HCT116 (cell line): ENCODE measurements around the gene RMND1. TPM values are rescaled to one million over a fixed set of nuclear protein-coding genes. Genes with fewer than 3 reads are reported as not detected.

ENCODE experiments used
- ATAC-seq: fragments of 200-7000 bp; cut with Tn5 transposase; 2 replicates; pipeline ENCODE4 v1.9.1; 2020; ENCODE audit warnings: mild to moderate bottlenecking, moderate library complexity
- BruUV-seq: library from RNA; stranded (reverse); fragments of 400-500 nt; replicated peaks from 2 replicates; lab custom pipeline; 2021; lab: Mats Ljungman, UMichigan
- CTCF ChIA-PET: fragments of 300-600 bp; sonication (Branson Sonifier 250); formaldehyde crosslinking; loops from one replicate; lab custom pipeline; 2021; ENCODE audit warnings: antibody characterized with exemption; lab: Charles Lee
- POLR2A ChIA-PET: fragments of 300-600, 350-600 bp; sonication (Branson Sonifier 250); formaldehyde crosslinking; loops from one replicate; lab custom pipeline; 2021; ENCODE audit warnings: antibody characterized with exemption; lab: Charles Lee
- RAD21 ChIA-PET, 2 experiments: fragments of 300-600 bp; sonication (Branson Sonifier 250); formaldehyde crosslinking; loops; one replicate each; lab custom pipeline; 2023; ENCODE audit warnings: low total read pairs in 2 of 2; ENCODE audit not compliant: uncharacterized antibody in 2 of 2, unreplicated experiment in 2 of 2, low non-redundant PET in 1 of 2; lab: Charles Lee
- DNase-seq: peaks from one replicate; pipeline ENCODE4 v3.0.0-alpha.2; 2010; ENCODE audit warnings: low read depth, low spot score
- H2AFZ ChIP-seq: fragments of 200-600 bp; shearing (Covaris generic), sonication (generic); 2 replicates; pipeline ENCODE4 v1.6.1; 2017; ENCODE audit warnings: low read depth, mixed run types, mixed read lengths, antibody characterized with exemption, low read length; ENCODE audit not compliant: poor library complexity, severe bottlenecking
- H3K27ac ChIP-seq: 2 replicates; pipeline ENCODE4 v1.5.1; 2012; ENCODE audit warnings: low read depth, low read length
- H3K27me3 ChIP-seq: fragments of 200-600 bp; sonication (generic); 2 replicates; pipeline ENCODE4 v1.6.1; 2016; ENCODE audit warnings: mixed run types, low read length, mixed read lengths; ENCODE audit not compliant: insufficient read depth
- H3K36me3 ChIP-seq, 2 experiments: fragments of 200-500 bp in 1 of 2; fragments of 200-600 bp in 1 of 2; sonication (Bioruptor generic) in 1 of 2; sonication (generic) in 1 of 2; 2 replicates each; pipeline versions ENCODE4 v1.5.1 to v1.6.1; 2014 to 2016; ENCODE audit warnings: low read length in 2 of 2, inconsistent platforms in 1 of 2, mixed read lengths in 1 of 2, mixed run types in 1 of 2; ENCODE audit not compliant: insufficient read depth in 2 of 2, control insufficient read depth in 1 of 2
- H3K4me1 ChIP-seq, 2 experiments: fragments of 200-600 bp in 1 of 2; sonication (generic) in 1 of 2; 2 replicates each; pipeline versions ENCODE4 v1.5.1 to v1.6.1; 2012 to 2017; ENCODE audit warnings: low read length in 2 of 2, inconsistent platforms in 1 of 2, mild to moderate bottlenecking in 1 of 2, mixed read lengths in 1 of 2, mixed run types in 1 of 2, moderate library complexity in 1 of 2; ENCODE audit not compliant: insufficient read depth in 2 of 2, control insufficient read depth in 1 of 2
- H3K4me2 ChIP-seq: fragments of 200-600 bp; sonication (generic); 2 replicates; pipeline ENCODE4 v1.6.1; 2017; ENCODE audit warnings: mixed run types, low read length, mixed read lengths
- H3K4me3 ChIP-seq, 2 experiments: fragments of 200-600 bp in 1 of 2; sonication (generic) in 1 of 2; replicated peaks in 1 of 2; 2 replicates each; pipeline ENCODE4 v1.5.1; 2011 to 2016; ENCODE audit warnings: low read length in 2 of 2, control low read depth in 1 of 2, low read depth in 1 of 2, mild to moderate bottlenecking in 1 of 2, mixed read lengths in 1 of 2, mixed run types in 1 of 2
- H3K79me2 ChIP-seq: fragments of 200-600 bp; sonication (generic); 2 replicates; pipeline ENCODE4 v1.6.1; 2017; ENCODE audit warnings: mild to moderate bottlenecking, mixed run types, low read length, moderate library complexity, mixed read lengths; ENCODE audit not compliant: insufficient read depth
- H3K9ac ChIP-seq: fragments of 200-600 bp; sonication (generic); 2 replicates; pipeline ENCODE4 v1.6.1; 2016; ENCODE audit warnings: low read length, mixed read lengths
- H3K9me2 ChIP-seq: fragments of 200-600 bp; sonication (generic), shearing (Covaris generic); 2 replicates; pipeline ENCODE4 v1.6.1; 2017; ENCODE audit warnings: mixed run types, mild to moderate bottlenecking, moderate library complexity; ENCODE audit not compliant: insufficient read depth
- H3K9me3 ChIP-seq, 2 experiments: fragments of 200-500 bp in 1 of 2; fragments of 200-600 bp in 1 of 2; sonication (Bioruptor generic) in 1 of 2; sonication (generic) in 1 of 2; 2 replicates each; pipeline ENCODE4 v1.6.1; 2014 to 2017; ENCODE audit warnings: low read length in 2 of 2, mixed read lengths in 2 of 2, inconsistent platforms in 1 of 2, low read depth in 1 of 2, mild to moderate bottlenecking in 1 of 2, mixed run types in 1 of 2, moderate library complexity in 1 of 2; ENCODE audit not compliant: control insufficient read depth in 1 of 2, insufficient read depth in 1 of 2
- H4K20me1 ChIP-seq: fragments of 200-600 bp; sonication (generic), shearing (Covaris generic); 2 replicates; pipeline ENCODE4 v1.6.1; 2017; ENCODE audit warnings: mixed run types, mild to moderate bottlenecking, moderate library complexity; ENCODE audit not compliant: insufficient read depth
- CBX3 ChIP-seq: IDR thresholded peaks from 2 replicates; pipeline ENCODE4 v1.6.1; 2012; ENCODE audit warnings: low read depth
- CEBPB ChIP-seq: IDR thresholded peaks from 2 replicates; pipeline ENCODE4 v1.6.1; 2012; ENCODE audit warnings: low read depth
- EGR1 ChIP-seq: IDR thresholded peaks from 2 replicates; pipeline ENCODE4 v1.6.1; 2012; ENCODE audit warnings: low read depth
- ELF1 ChIP-seq: IDR thresholded peaks from 2 replicates; pipeline ENCODE4 v1.6.1; 2012; ENCODE audit warnings: low read depth, borderline replicate concordance
- EZH2 ChIP-seq: fragments of 200-600 bp; sonication (generic); IDR thresholded peaks from 2 replicates; pipeline ENCODE4 v1.6.1; 2017; ENCODE audit warnings: antibody characterized with exemption, mixed run types
- EZH2phosphoT487 ChIP-seq: fragments of 200-600 bp; IDR thresholded peaks from 2 replicates; pipeline ENCODE4 v1.6.1; 2018; ENCODE audit warnings: antibody characterized with exemption, borderline replicate concordance
- FOSL1 ChIP-seq: IDR thresholded peaks from 2 replicates; pipeline ENCODE4 v1.6.1; 2012; ENCODE audit warnings: low read depth
- JUND ChIP-seq: IDR thresholded peaks from 2 replicates; pipeline ENCODE4 v1.6.1; 2012
- POLR2A ChIP-seq: IDR thresholded peaks from 2 replicates; pipeline ENCODE4 v1.7.0; 2011; ENCODE audit warnings: borderline replicate concordance; ENCODE audit not compliant: insufficient read depth, insufficient read length; ENCODE audit errors: extremely low read depth
- POLR2AphosphoS5 ChIP-seq: IDR thresholded peaks from 2 replicates; pipeline ENCODE4 v1.6.1; 2011; ENCODE audit warnings: mild to moderate bottlenecking, low read depth, low read length, moderate library complexity
- RAD21 ChIP-seq: IDR thresholded peaks from 2 replicates; pipeline ENCODE4 v1.6.1; 2012; ENCODE audit warnings: low read depth, mild to moderate bottlenecking
- SIN3A ChIP-seq: IDR thresholded peaks from 2 replicates; pipeline ENCODE4 v1.6.1; 2012; ENCODE audit warnings: low read depth
- SP1 ChIP-seq: IDR thresholded peaks from 2 replicates; pipeline ENCODE4 v1.6.1; 2012; ENCODE audit warnings: low read depth
- SRF ChIP-seq: IDR thresholded peaks from 2 replicates; pipeline ENCODE4 v1.6.1; 2012; ENCODE audit warnings: low read depth
- TCF7L2 ChIP-seq: IDR thresholded peaks from 2 replicates; pipeline ENCODE4 v1.7.0; 2011; ENCODE audit warnings: borderline replicate concordance, inconsistent platforms; ENCODE audit not compliant: insufficient read depth, insufficient read length; ENCODE audit errors: extremely low read depth
- YY1 ChIP-seq: IDR thresholded peaks from 2 replicates; pipeline ENCODE4 v1.6.1; 2011; ENCODE audit warnings: low read length, low read depth, moderate library complexity, mild to moderate bottlenecking; ENCODE audit not compliant: insufficient replicate concordance; ENCODE audit errors: extremely low read depth
- ZNF274 ChIP-seq: fragments of 200-500 bp; sonication (Bioruptor generic); IDR thresholded peaks from 2 replicates; pipeline ENCODE4 v1.6.1; 2014; ENCODE audit warnings: mild to moderate bottlenecking, low read depth, low read length, inconsistent platforms
- intact Hi-C: fragments of 100-400 bp; cut with micrococcal nuclease; formaldehyde crosslinking; loops from 2 replicates; pipeline ENCODE4 v1.10.0; 2022
- total RNA-seq: library from RNA; stranded (reverse); gene quantifications from one replicate; pipeline ENCODE4 v1.2.1, GENCODE V29; 2021; ENCODE audit not compliant: unreplicated experiment
- TF ChIP-seq, protein P1 (sequence below): IDR thresholded peaks from 2 replicates; pipeline ENCODE4 v1.6.1; 2012
- TF ChIP-seq, protein P2 (sequence below): IDR thresholded peaks from 2 replicates; pipeline ENCODE4 v1.6.1; 2012; ENCODE audit warnings: low read depth

RMND1 gene
- total RNA-seq, 1 experiment from 2014 or later: 28.0 TPM

DNA sequence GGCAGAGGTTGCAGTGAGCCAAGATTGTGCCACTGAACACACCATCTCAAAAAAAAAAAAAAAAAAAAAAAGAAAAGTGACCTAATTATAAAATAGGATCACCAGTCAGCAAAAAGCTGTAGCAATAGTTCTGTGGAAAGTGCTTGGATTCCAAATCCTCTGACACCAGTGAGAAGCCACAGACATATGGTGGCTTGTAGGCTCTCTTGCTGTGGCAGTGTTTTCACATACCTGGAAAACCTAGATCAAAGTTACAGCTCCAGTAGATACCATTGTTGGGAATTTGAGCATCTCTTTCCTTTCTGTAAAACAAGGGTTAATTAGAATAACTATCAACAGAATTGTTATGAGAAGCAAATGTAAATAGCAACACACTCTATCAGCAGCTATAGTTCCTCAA is 46.0 kb upstream of the RMND1 start:
- CTCF ChIA-PET: no interaction called here
- Histone ChIP-seq H3K4me3 (no peak overlapping the region), H3K9me2 (no peaks in the 10 kb centered on the region), H3K4me1 (peaks cover 10 to 19% of the 10 kb centered on the region in 2 experiments; a peak in 3 of 4 replicates), H3K36me3 (no peaks in the 10 kb centered on the region), H3K79me2 (no peaks in the 10 kb centered on the region), H2AFZ (no peak overlapping the region), H3K4me2 (no peak overlapping the region), H3K9ac (no peak overlapping the region), H4K20me1 (no peaks in the 10 kb centered on the region), H3K27me3 (no peaks in the 10 kb centered on the region), H3K27ac (no peak overlapping the region), H3K9me3 (no peaks in the 10 kb centered on the region)
- POLR2A ChIA-PET: no interaction called here
- intact Hi-C loops: no loop called here
- DNase-seq (no peak), ATAC-seq (no peak)
- BruUV-seq: no TSS peak
- TF ChIP-seq FOSL1: no peak
- no peak for TF ChIP-seq POLR2A
- no peak for TF ChIP-seq SP1
- TF ChIP-seq RAD21: no peak
- TF ChIP-seq ELF1: no peak
- no peak for TF ChIP-seq CEBPB
- TF ChIP-seq TCF7L2: no peak
- TF ChIP-seq, protein P1, sequence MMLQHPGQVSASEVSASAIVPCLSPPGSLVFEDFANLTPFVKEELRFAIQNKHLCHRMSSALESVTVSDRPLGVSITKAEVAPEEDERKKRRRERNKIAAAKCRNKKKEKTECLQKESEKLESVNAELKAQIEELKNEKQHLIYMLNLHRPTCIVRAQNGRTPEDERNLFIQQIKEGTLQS: no peak
- RAD21 ChIA-PET: no interaction called here

DNA sequence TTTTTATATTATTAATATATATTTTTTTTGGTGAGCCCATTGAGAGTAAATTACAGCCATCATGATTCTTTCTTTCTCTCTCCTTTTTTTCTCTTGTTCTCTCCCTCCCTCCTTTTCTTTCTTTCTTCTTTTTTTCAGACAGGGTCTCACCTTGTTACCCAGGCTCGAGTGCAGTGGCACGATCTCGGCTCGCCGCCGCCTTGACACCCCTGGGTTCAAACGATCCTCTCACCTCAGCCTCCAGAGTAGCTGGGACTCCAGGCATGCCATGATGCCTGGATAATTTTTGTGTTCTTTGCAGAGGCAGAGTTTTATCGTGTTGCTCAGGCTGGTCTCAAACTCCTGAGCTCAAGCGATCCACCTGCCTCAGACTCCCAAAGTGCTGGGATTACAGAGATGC is 43.5 kb upstream of the RMND1 start:
- Histone ChIP-seq H3K4me3 (no peak overlapping the region), H3K27ac (no peak overlapping the region), H2AFZ (no peak overlapping the region), H3K9me3 (no peaks in the 10 kb centered on the region), H3K9me2 (no peaks in the 10 kb centered on the region), H3K4me2 (no peak overlapping the region), H3K79me2 (no peaks in the 10 kb centered on the region), H3K9ac (no peak overlapping the region), H3K36me3 (no peaks in the 10 kb centered on the region), H3K27me3 (no peaks in the 10 kb centered on the region), H4K20me1 (no peaks in the 10 kb centered on the region), H3K4me1 (no peaks in the 10 kb centered on the region)
- ChIA-PET CTCF (no interaction called here), RAD21 (no interaction called here), POLR2A (no interaction called here)
- intact Hi-C loops: no loop called here
- ATAC-seq: no peak
- no peak for DNase-seq
- no TSS peak for BruUV-seq
- TF ChIP-seq SRF (no peak), CEBPB (no peak), EZH2phosphoT487 (no peak), ZNF274 (no peak), FOSL1 (no peak), YY1 (no peak), SIN3A (no peak), JUND (no peak), POLR2AphosphoS5 (no peak), CBX3 (no peak), EZH2 (no peak), EGR1 (no peak), SP1 (no peak), RAD21 (no peak)
- TF ChIP-seq, protein P2, sequence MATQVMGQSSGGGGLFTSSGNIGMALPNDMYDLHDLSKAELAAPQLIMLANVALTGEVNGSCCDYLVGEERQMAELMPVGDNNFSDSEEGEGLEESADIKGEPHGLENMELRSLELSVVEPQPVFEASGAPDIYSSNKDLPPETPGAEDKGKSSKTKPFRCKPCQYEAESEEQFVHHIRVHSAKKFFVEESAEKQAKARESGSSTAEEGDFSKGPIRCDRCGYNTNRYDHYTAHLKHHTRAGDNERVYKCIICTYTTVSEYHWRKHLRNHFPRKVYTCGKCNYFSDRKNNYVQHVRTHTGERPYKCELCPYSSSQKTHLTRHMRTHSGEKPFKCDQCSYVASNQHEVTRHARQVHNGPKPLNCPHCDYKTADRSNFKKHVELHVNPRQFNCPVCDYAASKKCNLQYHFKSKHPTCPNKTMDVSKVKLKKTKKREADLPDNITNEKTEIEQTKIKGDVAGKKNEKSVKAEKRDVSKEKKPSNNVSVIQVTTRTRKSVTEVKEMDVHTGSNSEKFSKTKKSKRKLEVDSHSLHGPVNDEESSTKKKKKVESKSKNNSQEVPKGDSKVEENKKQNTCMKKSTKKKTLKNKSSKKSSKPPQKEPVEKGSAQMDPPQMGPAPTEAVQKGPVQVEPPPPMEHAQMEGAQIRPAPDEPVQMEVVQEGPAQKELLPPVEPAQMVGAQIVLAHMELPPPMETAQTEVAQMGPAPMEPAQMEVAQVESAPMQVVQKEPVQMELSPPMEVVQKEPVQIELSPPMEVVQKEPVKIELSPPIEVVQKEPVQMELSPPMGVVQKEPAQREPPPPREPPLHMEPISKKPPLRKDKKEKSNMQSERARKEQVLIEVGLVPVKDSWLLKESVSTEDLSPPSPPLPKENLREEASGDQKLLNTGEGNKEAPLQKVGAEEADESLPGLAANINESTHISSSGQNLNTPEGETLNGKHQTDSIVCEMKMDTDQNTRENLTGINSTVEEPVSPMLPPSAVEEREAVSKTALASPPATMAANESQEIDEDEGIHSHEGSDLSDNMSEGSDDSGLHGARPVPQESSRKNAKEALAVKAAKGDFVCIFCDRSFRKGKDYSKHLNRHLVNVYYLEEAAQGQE: no peak
- TF ChIP-seq, protein P1: no peak
